Stomach (tissue), 4 donors: ENCODE data around the gene P2RY1.

Experiments used
- EP300 ChIP-seq: sonication (generic); formaldehyde crosslinking; IDR thresholded peaks from one replicate; pipeline ENCODE4 v1.6.1; 2017; ENCODE audit warnings: antibody characterized with exemption
- POLR2A ChIP-seq, 4 donors: fragments of 450-650 bp; IDR thresholded peaks; one replicate each; pipeline ENCODE4 v1.6.1; 2016; ENCODE audit warnings: antibody characterized with exemption in 4 of 4, control low read depth in 2 of 4, mild to moderate bottlenecking in 1 of 4, moderate library complexity in 1 of 4
- TF ChIP-seq, protein P1 (sequence below), 7 experiments: fragments of 450-650 bp in 4 of 7; fragments of 200-600 bp in 3 of 7; sonication (generic) in 3 of 7; IDR thresholded peaks; one replicate each; pipeline ENCODE4 v1.5.1; 2016 to 2019; ENCODE audit warnings: antibody characterized with exemption in 7 of 7, control low read depth in 2 of 7, mild to moderate bottlenecking in 1 of 7

DNA sequence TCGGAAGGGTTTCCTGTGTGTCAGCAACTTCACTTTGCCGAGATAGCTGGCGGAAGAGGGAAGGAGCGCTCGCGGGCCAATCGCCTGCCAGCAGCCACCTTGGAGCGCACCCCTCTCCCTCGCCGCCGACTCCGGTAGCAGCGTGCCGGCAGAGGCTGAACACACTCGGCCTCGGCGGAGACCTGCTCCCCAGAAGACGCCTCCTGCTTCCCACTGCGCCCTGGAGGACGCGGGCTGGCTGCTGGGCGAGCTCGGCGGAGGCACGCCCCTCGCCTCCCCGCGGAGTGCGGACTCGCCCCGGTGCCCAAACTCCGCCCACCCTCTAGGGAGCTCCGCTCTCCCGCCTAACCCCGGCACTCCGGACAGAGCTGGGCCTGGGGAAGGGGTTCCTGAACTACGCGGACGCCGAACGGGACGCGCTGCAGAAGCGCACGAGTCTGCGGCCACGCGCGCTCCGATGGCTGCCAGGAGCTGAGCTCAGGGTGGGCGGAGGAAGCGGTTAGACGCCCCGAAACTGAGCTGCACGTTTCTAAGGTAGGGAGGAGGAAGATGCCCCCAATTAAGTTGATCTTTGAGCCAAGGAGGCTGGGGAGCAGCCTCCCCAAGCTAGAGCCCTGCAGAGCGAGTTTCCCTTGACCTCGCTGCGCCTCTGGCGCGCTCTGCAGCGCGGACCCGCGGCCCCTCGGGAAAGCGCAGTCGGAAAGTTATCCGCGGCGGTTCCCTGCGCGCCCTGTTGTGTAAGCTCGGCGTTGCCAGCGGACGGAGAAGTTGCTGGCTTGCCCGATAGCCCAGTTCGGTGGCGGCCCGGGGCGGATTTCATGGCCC is at the start of gene P2RY1:
- TF ChIP-seq POLR2A (IDR thresholded peaks at IDR 0.05) (no peak), EP300 (no peak)
- TF ChIP-seq, protein P1, sequence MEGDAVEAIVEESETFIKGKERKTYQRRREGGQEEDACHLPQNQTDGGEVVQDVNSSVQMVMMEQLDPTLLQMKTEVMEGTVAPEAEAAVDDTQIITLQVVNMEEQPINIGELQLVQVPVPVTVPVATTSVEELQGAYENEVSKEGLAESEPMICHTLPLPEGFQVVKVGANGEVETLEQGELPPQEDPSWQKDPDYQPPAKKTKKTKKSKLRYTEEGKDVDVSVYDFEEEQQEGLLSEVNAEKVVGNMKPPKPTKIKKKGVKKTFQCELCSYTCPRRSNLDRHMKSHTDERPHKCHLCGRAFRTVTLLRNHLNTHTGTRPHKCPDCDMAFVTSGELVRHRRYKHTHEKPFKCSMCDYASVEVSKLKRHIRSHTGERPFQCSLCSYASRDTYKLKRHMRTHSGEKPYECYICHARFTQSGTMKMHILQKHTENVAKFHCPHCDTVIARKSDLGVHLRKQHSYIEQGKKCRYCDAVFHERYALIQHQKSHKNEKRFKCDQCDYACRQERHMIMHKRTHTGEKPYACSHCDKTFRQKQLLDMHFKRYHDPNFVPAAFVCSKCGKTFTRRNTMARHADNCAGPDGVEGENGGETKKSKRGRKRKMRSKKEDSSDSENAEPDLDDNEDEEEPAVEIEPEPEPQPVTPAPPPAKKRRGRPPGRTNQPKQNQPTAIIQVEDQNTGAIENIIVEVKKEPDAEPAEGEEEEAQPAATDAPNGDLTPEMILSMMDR (IDR thresholded peaks at IDR 0.05) = no peak
